ENCODE data around the gene FBRSL1.

FBRSL1 gene

DNA sequence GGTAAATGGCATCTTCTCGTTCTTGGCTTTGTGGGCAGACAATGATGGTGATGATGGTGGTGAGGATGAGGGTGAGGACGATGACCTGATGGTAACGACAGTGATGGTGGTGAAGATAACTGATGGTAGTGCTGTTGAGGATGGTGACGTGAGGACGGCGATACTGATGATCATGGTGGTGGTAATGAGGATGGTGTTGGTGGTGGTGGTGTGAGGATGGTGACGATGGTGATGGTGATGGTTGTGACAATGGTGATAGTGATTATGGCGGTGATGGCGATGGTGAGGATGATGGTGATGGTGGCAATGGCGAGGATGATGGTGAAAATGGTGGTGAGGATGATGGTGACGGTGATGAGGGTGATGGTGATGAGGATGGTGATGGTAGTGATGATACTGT is 54.5 kb downstream of the FBRSL1 start:
- TF ChIP-seq, protein P1, sequence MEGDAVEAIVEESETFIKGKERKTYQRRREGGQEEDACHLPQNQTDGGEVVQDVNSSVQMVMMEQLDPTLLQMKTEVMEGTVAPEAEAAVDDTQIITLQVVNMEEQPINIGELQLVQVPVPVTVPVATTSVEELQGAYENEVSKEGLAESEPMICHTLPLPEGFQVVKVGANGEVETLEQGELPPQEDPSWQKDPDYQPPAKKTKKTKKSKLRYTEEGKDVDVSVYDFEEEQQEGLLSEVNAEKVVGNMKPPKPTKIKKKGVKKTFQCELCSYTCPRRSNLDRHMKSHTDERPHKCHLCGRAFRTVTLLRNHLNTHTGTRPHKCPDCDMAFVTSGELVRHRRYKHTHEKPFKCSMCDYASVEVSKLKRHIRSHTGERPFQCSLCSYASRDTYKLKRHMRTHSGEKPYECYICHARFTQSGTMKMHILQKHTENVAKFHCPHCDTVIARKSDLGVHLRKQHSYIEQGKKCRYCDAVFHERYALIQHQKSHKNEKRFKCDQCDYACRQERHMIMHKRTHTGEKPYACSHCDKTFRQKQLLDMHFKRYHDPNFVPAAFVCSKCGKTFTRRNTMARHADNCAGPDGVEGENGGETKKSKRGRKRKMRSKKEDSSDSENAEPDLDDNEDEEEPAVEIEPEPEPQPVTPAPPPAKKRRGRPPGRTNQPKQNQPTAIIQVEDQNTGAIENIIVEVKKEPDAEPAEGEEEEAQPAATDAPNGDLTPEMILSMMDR (conservative IDR thresholded peaks at IDR 0.05), result no peak
- H3K27ac ChIP-seq, result no peak overlapping the region

- no peak overlapping the region for H3K27ac ChIP-seq
- TF ChIP-seq, protein P1 (conservative IDR thresholded peaks at IDR 0.05), result no peak
Observed at GRCh38 chr12:132545164-132545953, 55.4 kb downstream of the FBRSL1 start.

DNA sequence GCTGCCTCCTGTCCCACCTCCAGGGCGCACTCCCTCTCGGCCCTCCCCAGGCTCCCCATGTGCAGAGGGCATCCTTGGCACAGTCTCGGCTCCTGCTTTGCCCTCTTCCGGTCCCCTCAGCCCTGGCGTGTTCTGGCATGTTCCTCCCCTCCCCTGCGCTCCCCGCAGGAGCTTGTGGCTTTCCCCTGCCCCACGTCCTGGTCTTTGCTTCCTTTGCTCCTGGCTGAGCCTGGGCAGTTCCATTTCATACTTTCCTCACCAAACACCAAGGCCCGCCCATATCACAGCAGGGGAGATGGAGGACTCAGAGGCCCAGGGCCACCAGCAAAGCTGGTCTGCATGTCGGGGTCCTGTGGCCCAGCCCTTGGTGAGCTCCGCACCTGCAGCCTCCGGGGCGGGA is 56.0 kb downstream of the FBRSL1 start:
- no peak overlapping the region for H3K27ac ChIP-seq
- TF ChIP-seq, protein P1 (conservative IDR thresholded peaks at IDR 0.05), result no peak

DNA sequence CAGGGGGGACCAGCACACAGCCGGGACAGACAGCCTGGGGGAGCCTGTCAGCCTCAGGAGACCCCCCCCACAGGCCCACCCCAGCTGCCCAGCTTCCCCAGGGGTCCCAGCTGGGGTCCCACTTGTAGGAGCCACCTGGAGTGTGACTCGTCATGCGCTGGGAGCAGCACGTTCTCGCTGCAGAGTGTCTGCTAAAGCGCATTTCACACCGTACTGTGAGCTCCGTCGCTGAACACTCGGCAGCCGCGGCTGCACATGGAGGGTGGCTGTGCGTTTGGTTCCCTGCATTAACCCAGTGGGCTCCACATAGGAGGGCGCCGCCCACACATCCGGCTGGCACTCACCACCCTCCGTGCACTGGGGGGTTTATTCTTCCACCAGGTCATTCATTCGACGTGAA is 56.7 kb downstream of the FBRSL1 start:
- H3K27ac ChIP-seq, result no peak overlapping the region
- TF ChIP-seq, protein P1 (conservative IDR thresholded peaks at IDR 0.05), result no peak

- TF ChIP-seq, protein P1 (conservative IDR thresholded peaks at IDR 0.05), result no peak
- no peak overlapping the region for H3K27ac ChIP-seq
Observed at GRCh38 chr12:132547205-132547740, 57.3 kb downstream of the FBRSL1 start.

GRCh38 chr12:132548430-132549058 is 58.6 kb downstream of the FBRSL1 start:
- H3K27ac ChIP-seq, result no peak overlapping the region
- TF ChIP-seq, protein P1 (conservative IDR thresholded peaks at IDR 0.05), result no peak

DNA sequence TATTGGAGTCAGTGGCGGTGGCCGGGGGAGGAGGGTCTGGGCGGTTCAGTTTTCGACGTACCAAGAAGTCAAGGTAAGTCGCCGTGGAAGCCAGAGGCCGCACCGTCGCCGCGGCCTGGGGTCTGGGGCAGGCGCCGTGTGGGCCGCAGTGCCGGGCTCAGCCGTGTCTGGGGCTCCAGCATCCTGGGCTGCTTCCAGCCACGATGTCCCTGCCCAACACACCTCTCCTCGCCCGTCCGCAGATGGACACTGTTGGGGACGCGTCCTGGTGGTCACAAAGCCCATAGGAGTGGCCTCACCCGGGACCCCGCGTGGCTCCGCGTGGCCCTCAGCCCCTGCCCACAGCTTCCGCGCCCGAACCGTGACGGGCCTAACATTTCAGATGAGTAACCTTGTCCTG is 59.1 kb downstream of the FBRSL1 start:
- TF ChIP-seq, protein P1 (conservative IDR thresholded peaks at IDR 0.05), result no peak
- H3K27ac ChIP-seq, result no peak overlapping the region
